ENCODE measurements around the gene MN1. TPM values are rescaled to one million over a fixed set of nuclear protein-coding genes. Genes with fewer than 3 reads are reported as not detected.

The MN1 gene
- total RNA-seq, 2 donors from 2014 or later, result 0.92 to 2.3 TPM

- ATAC-seq, result no peak
- intact Hi-C loops (cut with DNase I, micrococcal nuclease), result no loop called here
- no peak for DNase-seq
These were observed 10.2 kb downstream of the MN1 start for GRCh38 chr22:27791159-27791858.

- intact Hi-C loops (cut with DNase I, micrococcal nuclease), result no loop called here
- ATAC-seq, result no peak
- DNase-seq, result no peak
These were observed 11.0 kb downstream of the MN1 start for GRCh38 chr22:27790376-27791158.

- intact Hi-C loops (cut with DNase I, micrococcal nuclease), result no loop called here
- no peak for ATAC-seq
- DNase-seq, result no peak
These were observed 12.9 kb downstream of the MN1 start for GRCh38 chr22:27788500-27789288.

- intact Hi-C loops (cut with DNase I, micrococcal nuclease), result no loop called here
- ATAC-seq, result no peak
- DNase-seq, result no peak
These were observed 14.6 kb downstream of the MN1 start for GRCh38 chr22:27786965-27787364.

- ATAC-seq, result no peak
- intact Hi-C loops (cut with DNase I, micrococcal nuclease), result no loop called here
- no peak for DNase-seq
These were observed 15.1 kb downstream of the MN1 start for GRCh38 chr22:27786291-27786932.

- intact Hi-C loops (cut with DNase I, micrococcal nuclease), result no loop called here
- DNase-seq (no peak), ATAC-seq (no peak)
These were observed 15.7 kb downstream of the MN1 start for GRCh38 chr22:27785831-27786230.

GRCh38 chr22:27784120-27784475 is 17.5 kb downstream of the MN1 start:
- DNase-seq, result no peak
- no peak for ATAC-seq
- intact Hi-C loops (cut with DNase I, micrococcal nuclease), result no loop called here

- DNase-seq (no peak), ATAC-seq (no peak)
- intact Hi-C loops (cut with DNase I, micrococcal nuclease), result no loop called here
These were observed 18.0 kb downstream of the MN1 start for GRCh38 chr22:27783436-27784119.

- no peak for ATAC-seq
- intact Hi-C loops (cut with DNase I, micrococcal nuclease), result no loop called here
- DNase-seq, result no peak
These were observed 19.5 kb downstream of the MN1 start for GRCh38 chr22:27782088-27782487.

GRCh38 chr22:27780161-27780575 is 21.4 kb downstream of the MN1 start:
- ATAC-seq (no peak), DNase-seq (no peak)
- intact Hi-C loops (cut with DNase I, micrococcal nuclease), result no loop called here

GRCh38 chr22:27779643-27780042 is 21.9 kb downstream of the MN1 start:
- intact Hi-C loops (cut with DNase I, micrococcal nuclease), result no loop called here
- no peak for DNase-seq
- ATAC-seq, result no peak

GRCh38 chr22:27778294-27779090 is 23.1 kb downstream of the MN1 start:
- DNase-seq (no peak), ATAC-seq (no peak)
- intact Hi-C loops (cut with DNase I, micrococcal nuclease), result no loop called here

GRCh38 chr22:27777128-27777527 is 24.4 kb downstream of the MN1 start:
- no peak for ATAC-seq
- DNase-seq, result no peak
- intact Hi-C loops (cut with DNase I, micrococcal nuclease), result no loop called here

- DNase-seq, result no peak
- intact Hi-C loops (cut with DNase I, micrococcal nuclease), result no loop called here
- ATAC-seq, result no peak
These were observed 25.0 kb downstream of the MN1 start for GRCh38 chr22:27776650-27776958.

GRCh38 chr22:27775758-27776649 is 25.6 kb downstream of the MN1 start:
- ATAC-seq, result no peak

GRCh38 chr22:27775087-27775698 is 26.4 kb downstream of the MN1 start:
- intact Hi-C loops (cut with DNase I, micrococcal nuclease), result no loop called here
- ATAC-seq, result no peak
- DNase-seq, result no peak

More at GRCh38 chr22:27775758-27776649, 25.6 kb downstream of the MN1 start:
- intact Hi-C loops (cut with DNase I, micrococcal nuclease), result no loop called here
- DNase-seq, result no peak

- no peak for DNase-seq
- no peak for ATAC-seq
- intact Hi-C loops (cut with DNase I, micrococcal nuclease), result no loop called here
These were observed 27.4 kb downstream of the MN1 start for GRCh38 chr22:27774200-27774599.
